ENCODE results near the gene AGXT.
A peak's percentile ranks its signal among the peaks of the same experiment; 100 is the strongest.
"Not testable (repeated sequence)": the region's sequence is repeated elsewhere in the genome, so short reads cannot be mapped to it uniquely, and the experiment has no call there.

AGXT gene

GRCh38 chr2:240840435-240841060 lies 28.1 kb upstream of the AGXT start:
- H3K9me3 ChIP-seq (ENCODE audit: low read length), result no peaks in the 10 kb centered on the region
- TF ChIP-seq CTCF (IDR thresholded peaks at IDR 0.05; ENCODE audit: low read length), result peak; percentile 40; the same call in 1 of the 2 replicates
- no peak for TF ChIP-seq EZH2 (IDR thresholded peaks at IDR 0.05; ENCODE audit: borderline replicate concordance, low read length)
- H3K4me2 ChIP-seq (ENCODE audit: low read length), result no peak overlapping the region
- no peaks in the 10 kb centered on the region for H3K79me2 ChIP-seq (ENCODE audit: insufficient read depth, low read length)
- H3K9me2 ChIP-seq (ENCODE audit: low read depth, low read length), result no peaks in the 10 kb centered on the region
- peaks cover 4% of the 10 kb centered on the region; the same call in 1 of the 2 replicates for H3K27me3 ChIP-seq (ENCODE audit: insufficient read depth, low read length)
- H2AFZ ChIP-seq (ENCODE audit: low read length), result no peak overlapping the region
- no peak overlapping the region for H3K9ac ChIP-seq (ENCODE audit: low read length)
- no peaks in the 10 kb centered on the region for H3K36me3 ChIP-seq (ENCODE audit: insufficient read depth, low read length)
- H3K4me1 ChIP-seq (ENCODE audit: insufficient read depth, low read length, severe bottlenecking), result no peaks in the 10 kb centered on the region
- no peaks in the 10 kb centered on the region for H4K20me1 ChIP-seq (ENCODE audit: insufficient read depth, low read length)
- no peak overlapping the region for H3K27ac ChIP-seq (ENCODE audit: low read depth, low read length, poor library complexity, severe bottlenecking)
- no peaks in the 10 kb centered on the region for H3F3A ChIP-seq (ENCODE audit: insufficient read depth, low read length)
- no peak overlapping the region for H3K4me3 ChIP-seq (ENCODE audit: low read depth, low read length, poor library complexity, severe bottlenecking)

- H3F3A ChIP-seq (ENCODE audit: insufficient read depth, low read length); H3K4me1 ChIP-seq (ENCODE audit: insufficient read depth, low read length, severe bottlenecking); H3K27ac ChIP-seq (ENCODE audit: low read depth, low read length, poor library complexity, severe bottlenecking); H3K9me2 ChIP-seq (ENCODE audit: low read depth, low read length); H3K4me3 ChIP-seq (ENCODE audit: low read depth, low read length, poor library complexity, severe bottlenecking); H3K9me3 ChIP-seq (ENCODE audit: low read length); H3K79me2 ChIP-seq (ENCODE audit: insufficient read depth, low read length); H3K9ac ChIP-seq (ENCODE audit: low read length); H3K4me2 ChIP-seq (ENCODE audit: low read length); H3K27me3 ChIP-seq (ENCODE audit: insufficient read depth, low read length); H3K36me3 ChIP-seq (ENCODE audit: insufficient read depth, low read length); H4K20me1 ChIP-seq (ENCODE audit: insufficient read depth, low read length); H2AFZ ChIP-seq (ENCODE audit: low read length): not testable (repeated sequence)
Measured at GRCh38 chr2:240846309-240846708, 22.3 kb upstream of the AGXT start.

GRCh38 chr2:240846873-240847595 lies 21.6 kb upstream of the AGXT start:
- no peaks in the 10 kb centered on the region for H3K79me2 ChIP-seq (ENCODE audit: insufficient read depth, low read length)
- no peak overlapping the region for H3K27ac ChIP-seq (ENCODE audit: low read depth, low read length, poor library complexity, severe bottlenecking)
- no peak overlapping the region for H2AFZ ChIP-seq (ENCODE audit: low read length)
- H3K4me3 ChIP-seq (ENCODE audit: low read depth, low read length, poor library complexity, severe bottlenecking), result no peak overlapping the region
- H3K27me3 ChIP-seq (ENCODE audit: insufficient read depth, low read length), result no peaks in the 10 kb centered on the region
- no peaks in the 10 kb centered on the region for H3K4me1 ChIP-seq (ENCODE audit: insufficient read depth, low read length, severe bottlenecking)
- no peak for TF ChIP-seq CTCF (IDR thresholded peaks at IDR 0.05; ENCODE audit: low read length)
- TF ChIP-seq EZH2 (IDR thresholded peaks at IDR 0.05; ENCODE audit: borderline replicate concordance, low read length), result no peak
- no peak overlapping the region for H3K9ac ChIP-seq (ENCODE audit: low read length)
- H4K20me1 ChIP-seq (ENCODE audit: insufficient read depth, low read length), result no peaks in the 10 kb centered on the region
- H3K4me2 ChIP-seq (ENCODE audit: low read length), result no peak overlapping the region
- no peaks in the 10 kb centered on the region for H3F3A ChIP-seq (ENCODE audit: insufficient read depth, low read length)
- H3K9me3 ChIP-seq (ENCODE audit: low read length), result no peaks in the 10 kb centered on the region
- no peaks in the 10 kb centered on the region for H3K9me2 ChIP-seq (ENCODE audit: low read depth, low read length)
- H3K36me3 ChIP-seq (ENCODE audit: insufficient read depth, low read length), result no peaks in the 10 kb centered on the region

GRCh38 chr2:240847817-240848216 lies 20.8 kb upstream of the AGXT start:
- Histone ChIP-seq H3K4me3 (ENCODE audit: low read depth, low read length, poor library complexity, severe bottlenecking) (no peak overlapping the region), H3K27ac (ENCODE audit: low read depth, low read length, poor library complexity, severe bottlenecking) (no peak overlapping the region), H3K4me1 (ENCODE audit: insufficient read depth, low read length, severe bottlenecking) (no peaks in the 10 kb centered on the region), H3F3A (ENCODE audit: insufficient read depth, low read length) (no peaks in the 10 kb centered on the region), H3K27me3 (ENCODE audit: insufficient read depth, low read length) (no peaks in the 10 kb centered on the region), H3K4me2 (ENCODE audit: low read length) (no peak overlapping the region), H3K79me2 (ENCODE audit: insufficient read depth, low read length) (no peaks in the 10 kb centered on the region), H3K9me2 (ENCODE audit: low read depth, low read length) (no peaks in the 10 kb centered on the region), H2AFZ (ENCODE audit: low read length) (no peak overlapping the region), H3K9me3 (ENCODE audit: low read length) (no peaks in the 10 kb centered on the region), H4K20me1 (ENCODE audit: insufficient read depth, low read length) (no peaks in the 10 kb centered on the region), H3K36me3 (ENCODE audit: insufficient read depth, low read length) (no peaks in the 10 kb centered on the region), H3K9ac (ENCODE audit: low read length) (no peak overlapping the region)
- TF ChIP-seq CTCF (IDR thresholded peaks at IDR 0.05; ENCODE audit: low read length) (no peak), EZH2 (IDR thresholded peaks at IDR 0.05; ENCODE audit: borderline replicate concordance, low read length) (no peak)

Data from OCI-LY1 (cell line).